ENCODE results near the gene TRIM32.

GRCh38 chr9:116688806-116689485 lies 1.8 kb downstream of the TRIM32 start:
- TF ChIP-seq EZH2 (IDR thresholded peaks at IDR 0.05; ENCODE audit: low read depth) (no peak), CTCF (conservative IDR thresholded peaks at IDR 0.05) (no peak)

Data from PC-9 (cell line).